Measurements from ENCODE around the gene ABCD3.
"Not testable (repeated sequence)": the region's sequence is repeated elsewhere in the genome, so short reads cannot be mapped to it uniquely, and the experiment has no call there.

GRCh38 chr1:94426485-94426870 lies 8.3 kb downstream of the ABCD3 start:
- not testable (repeated sequence) for TF ChIP-seq POLR2A, POLR2AphosphoS5, CTCF (IDR thresholded peaks at IDR 0.05)
